Tibial nerve (tissue), 4 donors: ENCODE measurements around the gene LTO1. TPM values are rescaled to one million over a fixed set of nuclear protein-coding genes. Genes with fewer than 3 reads are reported as not detected.

ENCODE experiments used
- DNase-seq, 2 donors: peaks; one replicate each; pipeline ENCODE4 v3.0.0-alpha.2; 2019; ENCODE audit warnings: low spot score in 2 of 2
- H3K27ac ChIP-seq, 4 donors: fragments of 200-600 bp; sonication (generic) in 3 of 4; one replicate each; pipeline ENCODE4 v1.5.1; 2017 to 2019; ENCODE audit warnings: mild to moderate bottlenecking in 1 of 4
- H3K27me3 ChIP-seq, 2 donors: fragments of 200-600 bp; sonication (generic) in 1 of 2; one replicate each; pipeline versions ENCODE4 v1.5.1 to v1.6.0; 2017 to 2019
- H3K36me3 ChIP-seq, 3 donors: fragments of 200-600 bp; sonication (generic); one replicate each; pipeline ENCODE4 v1.5.1; 2018 to 2019
- H3K4me1 ChIP-seq, 4 donors: fragments of 200-600 bp; sonication (generic) in 3 of 4; one replicate each; pipeline ENCODE4 v1.5.1; 2017 to 2019
- H3K4me3 ChIP-seq, 4 donors: fragments of 200-600 bp; sonication (generic) in 3 of 4; one replicate each; pipeline ENCODE4 v1.5.1; 2017 to 2019; ENCODE audit warnings: mild to moderate bottlenecking in 1 of 4, moderate library complexity in 1 of 4
- H3K9me3 ChIP-seq, 4 donors: fragments of 200-600 bp; sonication (generic) in 3 of 4; one replicate each; pipeline ENCODE4 v1.5.1; 2017 to 2019
- CTCF ChIP-seq, 5 experiments: fragments of 200-600 bp in 3 of 5; fragments of 450-650 bp in 2 of 5; sonication (generic) in 3 of 5; IDR thresholded peaks; one replicate each; pipeline ENCODE4 v1.5.1; 2016 to 2019; ENCODE audit warnings: antibody characterized with exemption in 5 of 5, mild to moderate bottlenecking in 3 of 5, moderate library complexity in 2 of 5
- EP300 ChIP-seq, 2 donors: sonication (generic); formaldehyde crosslinking; IDR thresholded peaks; one replicate each; pipeline ENCODE4 v1.6.1; 2017; ENCODE audit warnings: antibody characterized with exemption in 2 of 2, mild to moderate bottlenecking in 1 of 2
- POLR2A ChIP-seq, 2 donors: fragments of 450-650 bp; IDR thresholded peaks; one replicate each; pipeline ENCODE4 v1.6.1; 2017; ENCODE audit warnings: antibody characterized with exemption in 2 of 2, mild to moderate bottlenecking in 2 of 2, moderate library complexity in 2 of 2
- WGBS, 2 donors: methylation state at CpG; one replicate each; pipeline ENCODE4 v1.1.5; 2018; 5-methylcytosine and 5-hydroxymethylcytosine counted together
- total RNA-seq, 4 donors: library from RNA; depleted of rRNA; stranded (reverse); fragments of >200 nt; gene quantifications; one replicate each; pipeline ENCODE4 v1.1.0, GENCODE V29; 2016

LTO1 gene
- total RNA-seq, 4 donors from 2014 or later = 22.5 to 29.9 (median 23.1) TPM

GRCh38 chr11:69702239-69702691, 27.1 kb upstream of the LTO1 start:
- H3K4me1 ChIP-seq = peaks cover 0 to 47% (median 8%) of the 10 kb centered on the region in 4 donors
- H3K27me3 ChIP-seq = peaks cover 2 to 83% of the 10 kb centered on the region in 2 donors

GRCh38 chr11:69700278-69701140, 25.4 kb upstream of the LTO1 start:
- H3K4me1 ChIP-seq = peaks cover 0 to 43% (median 8%) of the 10 kb centered on the region in 4 donors
- 32 to 37% methylated on average over 19 to 20 of the region's 20 CpGs for WGBS, 2 donors
- peaks cover 2 to 80% of the 10 kb centered on the region in 2 donors for H3K27me3 ChIP-seq
- H3K36me3 ChIP-seq = no peaks in the 10 kb centered on the region
- DNase-seq = peak in 1 of 2 donors; percentile 19
- H3K9me3 ChIP-seq = no peaks in the 10 kb centered on the region
- no peak for TF ChIP-seq EP300 (IDR thresholded peaks at IDR 0.05)
- TF ChIP-seq CTCF (IDR thresholded peaks at IDR 0.05) = no peak
- no peak for TF ChIP-seq POLR2A (IDR thresholded peaks at IDR 0.05)
- H3K27ac ChIP-seq = no peak overlapping the region
- H3K4me3 ChIP-seq = no peak overlapping the region

More at GRCh38 chr11:69702239-69702691, 27.1 kb upstream of the LTO1 start:
- Histone ChIP-seq H3K36me3 (no peaks in the 10 kb centered on the region), H3K9me3 (no peaks in the 10 kb centered on the region), H3K4me3 (no peak overlapping the region), H3K27ac (no peak overlapping the region)
- 16 to 19% methylated on average over 8 to 18 of the region's 35 CpGs for WGBS, 2 donors
- DNase-seq = no peak
- TF ChIP-seq POLR2A (IDR thresholded peaks at IDR 0.05) (no peak), EP300 (IDR thresholded peaks at IDR 0.05) (no peak), CTCF (IDR thresholded peaks at IDR 0.05) (no peak)

GRCh38 chr11:69699213-69699612, 24.1 kb upstream of the LTO1 start:
- H3K4me1 ChIP-seq = peaks cover 0 to 31% (median 5%) of the 10 kb centered on the region in 4 donors
- DNase-seq = no peak
- no peaks in the 10 kb centered on the region for H3K9me3 ChIP-seq
- H3K27ac ChIP-seq = no peak overlapping the region
- no peaks in the 10 kb centered on the region for H3K36me3 ChIP-seq
- TF ChIP-seq POLR2A (IDR thresholded peaks at IDR 0.05) = no peak
- TF ChIP-seq EP300 (IDR thresholded peaks at IDR 0.05) = no peak
- no peak for TF ChIP-seq CTCF (IDR thresholded peaks at IDR 0.05)
- H3K4me3 ChIP-seq = no peak overlapping the region
- WGBS, 2 donors = 54 to 67% methylated on average over 11 to 13 of the region's 13 CpGs
- H3K27me3 ChIP-seq = peaks cover 0 to 79% of the 10 kb centered on the region in 2 donors

- Histone ChIP-seq H3K4me3 (no peak overlapping the region), H3K27ac (no peak overlapping the region), H3K36me3 (no peaks in the 10 kb centered on the region), H3K4me1 (peaks cover 0 to 22% (median 0%) of the 10 kb centered on the region in 4 donors), H3K9me3 (no peaks in the 10 kb centered on the region), H3K27me3 (peaks cover 0 to 77% of the 10 kb centered on the region in 2 donors)
- TF ChIP-seq EP300 (IDR thresholded peaks at IDR 0.05) (no peak), POLR2A (IDR thresholded peaks at IDR 0.05) (no peak), CTCF (IDR thresholded peaks at IDR 0.05) (no peak)
- 88 to 97% methylated on average over 2 of the region's 2 CpGs for WGBS, 2 donors
- no peak for DNase-seq
These were observed 23.2 kb upstream of the LTO1 start for GRCh38 chr11:69698362-69698761.

- Histone ChIP-seq H3K36me3 (no peaks in the 10 kb centered on the region), H3K27me3 (peaks cover 0 to 74% of the 10 kb centered on the region in 2 donors), H3K27ac (no peak overlapping the region), H3K4me3 (no peak overlapping the region), H3K4me1 (peaks cover 0 to 17% (median 0%) of the 10 kb centered on the region in 4 donors), H3K9me3 (no peaks in the 10 kb centered on the region)
- TF ChIP-seq POLR2A (IDR thresholded peaks at IDR 0.05) (no peak), EP300 (IDR thresholded peaks at IDR 0.05) (no peak), CTCF (IDR thresholded peaks at IDR 0.05) (no peak)
- no peak for DNase-seq
- 81 to 82% methylated on average over 9 to 10 of the region's 10 CpGs for WGBS, 2 donors
These were observed 22.7 kb upstream of the LTO1 start for GRCh38 chr11:69697861-69698260.
